ENCODE data around the gene OR14C36. TPM values are rescaled to one million over a fixed set of nuclear protein-coding genes. Genes with fewer than 3 reads are reported as not detected.
"Not testable (repeated sequence)": the region's sequence is repeated elsewhere in the genome, so short reads cannot be mapped to it uniquely, and the experiment has no call there.

OR14C36 gene
- not detected in 2 replicates for total RNA-seq (2014; rRNA removed)
- polyA plus RNA-seq (2012) = not detected

GRCh38 chr1:248348475-248348874 lies at the start of gene OR14C36:
Gene OR14C36, plus strand, starts transcription at chr1:248348775. Its CDS starts 0 bp downstream, at chr1:248348775.
- DNase-seq (ENCODE audit: low read depth) = no peak

GRCh38 chr1:248303324-248303723 lies 45.3 kb upstream of the OR14C36 start, which contains the start of gene OR2T12:
Gene OR2T12, minus strand, starts transcription at chr1:248303424. Its CDS starts 7,846 bp downstream, at chr1:248295578.
- DNase-seq (ENCODE audit: low read depth) = no peak

- DNase-seq (ENCODE audit: low read depth) = not testable (repeated sequence)
These were observed 42.9 kb upstream of the OR14C36 start for GRCh38 chr1:248305672-248306071.

GRCh38 chr1:248306103-248306502 lies 42.5 kb upstream of the OR14C36 start:
- no peak for DNase-seq (ENCODE audit: low read depth)

GRCh38 chr1:248306740-248307139 lies 41.8 kb upstream of the OR14C36 start:
- not testable (repeated sequence) for DNase-seq (ENCODE audit: low read depth)

GRCh38 chr1:248316796-248317195 lies 31.8 kb upstream of the OR14C36 start:
- no peak for DNase-seq (ENCODE audit: low read depth)

- no peak for DNase-seq (ENCODE audit: low read depth)
These were observed 24.1 kb upstream of the OR14C36 start, which contains the start of gene OR2M7 for GRCh38 chr1:248324468-248324867. Gene OR2M7, minus strand, starts transcription at chr1:248324568. Its CDS starts 0 bp downstream, at chr1:248324568.

- DNase-seq (ENCODE audit: low read depth) = no peak
These were observed 5.1 kb upstream of the OR14C36 start for GRCh38 chr1:248343451-248343850.

- DNase-seq (ENCODE audit: low read depth) = no peak
These were observed 10.8 kb downstream of the OR14C36 start for GRCh38 chr1:248359415-248359814.

- DNase-seq (ENCODE audit: low read depth) = no peak
These were observed 12.6 kb downstream of the OR14C36 start, which contains the start of gene OR2T4 for GRCh38 chr1:248361121-248361715. Gene OR2T4, plus strand, starts transcription at chr1:248361665. Its CDS starts 0 bp downstream, at chr1:248361665.

GRCh38 chr1:248366609-248367008 lies 18.0 kb downstream of the OR14C36 start:
- DNase-seq (ENCODE audit: low read depth) = no peak

- no peak for DNase-seq (ENCODE audit: low read depth)
These were observed 23.8 kb downstream of the OR14C36 start for GRCh38 chr1:248372394-248372793.

GRCh38 chr1:248373761-248374160 lies 25.2 kb downstream of the OR14C36 start:
- DNase-seq (ENCODE audit: low read depth) = no peak

- DNase-seq (ENCODE audit: low read depth) = no peak
These were observed 26.9 kb downstream of the OR14C36 start, which contains the start of gene OR2T6 for GRCh38 chr1:248375446-248375845. Gene OR2T6, plus strand, starts transcription at chr1:248375746. Its CDS starts 11,863 bp downstream, at chr1:248387609.

GRCh38 chr1:248376916-248377315 lies 28.3 kb downstream of the OR14C36 start:
- no peak for DNase-seq (ENCODE audit: low read depth)

- DNase-seq (ENCODE audit: low read depth) = no peak
These were observed 32.3 kb downstream of the OR14C36 start for GRCh38 chr1:248380854-248381253.

- DNase-seq (ENCODE audit: low read depth) = no peak
These were observed 39.9 kb downstream of the OR14C36 start for GRCh38 chr1:248388426-248388825.

- DNase-seq (ENCODE audit: low read depth) = no peak
These were observed 44.5 kb downstream of the OR14C36 start for GRCh38 chr1:248393050-248393449.

Other genes starting within 250 kb of the OR14C36 start
- gene OR2M5, start 203.6 kb upstream of the OR14C36 start, total RNA-seq (2014; rRNA removed) = not detected in 2 replicates
- not detected in 2 replicates for gene OR2M2, start 174.0 kb upstream of the OR14C36 start, total RNA-seq (2014; rRNA removed)
- gene OR2M3, start 151.5 kb upstream of the OR14C36 start, total RNA-seq (2014; rRNA removed) = not detected in 2 replicates
- gene OR2M4, start 117.4 kb upstream of the OR14C36 start, total RNA-seq (2014; rRNA removed) = not detected in 2 replicates
- gene OR2T33, start 70.8 kb upstream of the OR14C36 start, total RNA-seq (2014; rRNA removed) = not detected in 2 replicates
- gene OR2T12, start 45.4 kb upstream of the OR14C36 start, total RNA-seq (2014; rRNA removed) = not detected in 2 replicates
- not detected in 2 replicates for gene OR2M7, start 24.2 kb upstream of the OR14C36 start, total RNA-seq (2014; rRNA removed)
- gene OR2T4, start 12.9 kb downstream of the OR14C36 start, total RNA-seq (2014; rRNA removed) = not detected in 2 replicates
- gene OR2T6, start 27.0 kb downstream of the OR14C36 start, total RNA-seq (2014; rRNA removed) = not detected in 2 replicates
- not detected in 2 replicates for gene OR2T1, start 54.3 kb downstream of the OR14C36 start, total RNA-seq (2014; rRNA removed)
- not detected in 2 replicates for gene OR2T2, start 96.9 kb downstream of the OR14C36 start, total RNA-seq (2014; rRNA removed)
- not detected in 2 replicates for gene OR2T3, start 124.6 kb downstream of the OR14C36 start, total RNA-seq (2014; rRNA removed)
- gene OR2T5, start 139.8 kb downstream of the OR14C36 start, total RNA-seq (2014; rRNA removed) = not detected in 2 replicates
- not detected in 2 replicates for gene OR2G6, start 159.3 kb downstream of the OR14C36 start, total RNA-seq (2014; rRNA removed)
- gene OR2T29, start 214.0 kb downstream of the OR14C36 start, total RNA-seq (2014; rRNA removed) = not detected in 2 replicates
- not detected in 2 replicates for gene OR2T34, start 226.0 kb downstream of the OR14C36 start, total RNA-seq (2014; rRNA removed)
- not detected in 2 replicates for gene OR2T10, start 248.9 kb downstream of the OR14C36 start, total RNA-seq (2014; rRNA removed)

Measured in LHCN-M2 (cell line).